Suprapubic skin (tissue), 4 donors: Measurements from ENCODE around the gene RTL5. TPM values are rescaled to one million over a fixed set of nuclear protein-coding genes. Genes with fewer than 3 reads are reported as not detected.

Experiments
- DNase-seq, 2 donors: peaks; one replicate each; pipeline ENCODE4 v3.0.0-alpha.2; 2019; ENCODE audit warnings: low spot score in 2 of 2
- H3K27ac ChIP-seq: fragments of 200-600 bp; sonication (generic); one replicate; pipeline ENCODE4 v1.5.1; 2019
- H3K27me3 ChIP-seq: fragments of 200-600 bp; sonication (generic); one replicate; pipeline ENCODE4 v1.5.1; 2019
- H3K36me3 ChIP-seq: fragments of 200-600 bp; sonication (generic); one replicate; pipeline ENCODE4 v1.5.1; 2019
- H3K4me1 ChIP-seq: fragments of 200-600 bp; sonication (generic); one replicate; pipeline ENCODE4 v1.5.1; 2019
- H3K4me3 ChIP-seq: fragments of 200-600 bp; sonication (generic); one replicate; pipeline ENCODE4 v1.5.1; 2019; ENCODE audit warnings: mild to moderate bottlenecking
- H3K9me3 ChIP-seq: fragments of 200-600 bp; sonication (generic); one replicate; pipeline ENCODE4 v1.5.1; 2019
- EP300 ChIP-seq: sonication (generic); formaldehyde crosslinking; IDR thresholded peaks from one replicate; pipeline ENCODE4 v1.6.1; 2017; ENCODE audit warnings: antibody characterized with exemption
- POLR2A ChIP-seq, 2 donors: fragments of 450-650 bp; IDR thresholded peaks; one replicate each; pipeline ENCODE4 v1.6.1; 2017; ENCODE audit warnings: antibody characterized with exemption in 2 of 2, mild to moderate bottlenecking in 2 of 2, moderate library complexity in 2 of 2
- POLR2AphosphoS5 ChIP-seq, 3 donors: sonication (generic); formaldehyde crosslinking; IDR thresholded peaks; one replicate each; pipeline ENCODE4 v1.6.1; 2017; ENCODE audit warnings: antibody characterized with exemption in 3 of 3
- WGBS: methylation state at CpG from one replicate; pipeline ENCODE4 v1.1.5; 2018; 5-methylcytosine and 5-hydroxymethylcytosine counted together
- total RNA-seq, 4 donors: library from RNA; depleted of rRNA; stranded (reverse); fragments of >200 nt; gene quantifications; one replicate each; pipeline ENCODE4 v1.1.0, GENCODE V29; 2016
- TF ChIP-seq, protein P1 (sequence below), 2 donors: fragments of 200-600 bp in 1 of 2; fragments of 450-650 bp in 1 of 2; sonication (generic) in 1 of 2; IDR thresholded peaks; one replicate each; pipeline ENCODE4 v1.5.1; 2016 to 2019; ENCODE audit warnings: antibody characterized with exemption in 2 of 2, mild to moderate bottlenecking in 1 of 2, moderate library complexity in 1 of 2

RTL5 gene
- total RNA-seq, 4 donors from 2014 or later = 1.2 to 2.4 (median 1.3) TPM

DNA sequence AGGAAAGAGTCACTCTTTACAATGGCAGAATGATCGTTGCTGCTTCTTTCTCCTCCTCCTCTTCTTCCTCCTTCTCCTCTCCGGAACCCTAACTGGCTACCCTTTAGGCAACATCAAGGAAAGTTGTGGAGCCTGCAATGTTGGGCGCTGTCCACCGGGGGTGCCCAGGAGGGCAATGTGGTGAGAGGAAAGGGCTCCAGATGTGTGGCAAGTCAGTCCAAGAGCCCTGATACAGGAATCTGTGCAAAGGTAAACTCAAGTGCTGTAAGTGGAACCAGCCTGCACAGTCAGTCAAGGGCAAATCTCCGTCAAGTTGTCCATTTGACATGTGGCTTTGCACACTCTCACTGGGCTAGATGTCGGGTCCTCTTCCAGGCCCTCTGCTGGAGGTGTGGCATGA, 2.8 kb downstream of the RTL5 start:
- 64% methylated on average over 6 of the region's 6 CpGs for WGBS
- TF ChIP-seq POLR2AphosphoS5 (IDR thresholded peaks at IDR 0.05) (no peak), EP300 (no peak), POLR2A (IDR thresholded peaks at IDR 0.05) (no peak)
- TF ChIP-seq, protein P1, sequence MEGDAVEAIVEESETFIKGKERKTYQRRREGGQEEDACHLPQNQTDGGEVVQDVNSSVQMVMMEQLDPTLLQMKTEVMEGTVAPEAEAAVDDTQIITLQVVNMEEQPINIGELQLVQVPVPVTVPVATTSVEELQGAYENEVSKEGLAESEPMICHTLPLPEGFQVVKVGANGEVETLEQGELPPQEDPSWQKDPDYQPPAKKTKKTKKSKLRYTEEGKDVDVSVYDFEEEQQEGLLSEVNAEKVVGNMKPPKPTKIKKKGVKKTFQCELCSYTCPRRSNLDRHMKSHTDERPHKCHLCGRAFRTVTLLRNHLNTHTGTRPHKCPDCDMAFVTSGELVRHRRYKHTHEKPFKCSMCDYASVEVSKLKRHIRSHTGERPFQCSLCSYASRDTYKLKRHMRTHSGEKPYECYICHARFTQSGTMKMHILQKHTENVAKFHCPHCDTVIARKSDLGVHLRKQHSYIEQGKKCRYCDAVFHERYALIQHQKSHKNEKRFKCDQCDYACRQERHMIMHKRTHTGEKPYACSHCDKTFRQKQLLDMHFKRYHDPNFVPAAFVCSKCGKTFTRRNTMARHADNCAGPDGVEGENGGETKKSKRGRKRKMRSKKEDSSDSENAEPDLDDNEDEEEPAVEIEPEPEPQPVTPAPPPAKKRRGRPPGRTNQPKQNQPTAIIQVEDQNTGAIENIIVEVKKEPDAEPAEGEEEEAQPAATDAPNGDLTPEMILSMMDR (IDR thresholded peaks at IDR 0.05) = peak; percentile 7 to 32
- no peak overlapping the region for H3K4me3 ChIP-seq
- H3K4me1 ChIP-seq = peaks cover 40% of the 10 kb centered on the region
- DNase-seq = no peak
- H3K9me3 ChIP-seq = no peaks in the 10 kb centered on the region
- no peak overlapping the region for H3K27ac ChIP-seq
- H3K27me3 ChIP-seq = no peaks in the 10 kb centered on the region
- H3K36me3 ChIP-seq = no peaks in the 10 kb centered on the region

DNA sequence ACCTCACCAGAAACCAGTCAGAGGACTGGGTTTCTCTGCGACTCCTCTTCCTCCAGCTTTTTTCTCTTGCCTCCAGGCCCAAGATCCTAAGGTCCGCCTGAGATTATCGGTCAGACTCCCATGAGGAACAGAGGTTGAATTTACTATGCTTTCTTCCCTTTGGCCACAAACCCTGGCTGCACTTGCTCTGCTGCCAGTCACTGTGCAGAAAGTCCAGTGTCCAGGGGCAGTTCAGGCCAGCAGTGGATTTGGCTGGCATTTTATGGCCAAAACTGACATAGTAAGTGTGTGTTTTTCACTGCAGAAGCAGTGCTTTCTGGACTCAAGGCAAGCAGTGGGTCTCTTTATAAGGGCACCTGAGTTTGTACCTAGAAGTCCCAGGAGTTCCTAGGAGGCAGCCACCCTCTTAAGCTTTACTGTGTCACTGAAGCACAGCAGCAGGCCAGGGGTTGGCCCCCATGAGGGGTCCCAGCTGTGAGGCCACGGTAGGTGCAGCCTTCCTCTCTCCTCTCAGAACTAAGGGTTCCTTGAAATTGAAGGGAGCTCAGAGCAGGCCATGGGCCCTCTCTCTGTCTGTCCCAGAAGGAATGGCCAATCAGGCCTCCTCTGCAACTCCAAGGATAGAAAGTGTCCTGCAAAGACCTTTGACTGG, 3.4 kb downstream of the RTL5 start:
- DNase-seq = no peak
- 76% methylated on average over 4 of the region's 4 CpGs for WGBS
- no peak overlapping the region for H3K27ac ChIP-seq
- no peak overlapping the region for H3K4me3 ChIP-seq
- H3K4me1 ChIP-seq = peaks cover 45% of the 10 kb centered on the region
- H3K36me3 ChIP-seq = no peaks in the 10 kb centered on the region
- H3K9me3 ChIP-seq = no peaks in the 10 kb centered on the region
- no peaks in the 10 kb centered on the region for H3K27me3 ChIP-seq
- TF ChIP-seq, protein P1 (IDR thresholded peaks at IDR 0.05) = no peak
- TF ChIP-seq EP300 = no peak
- no peak for TF ChIP-seq POLR2AphosphoS5 (IDR thresholded peaks at IDR 0.05)
- no peak for TF ChIP-seq POLR2A (IDR thresholded peaks at IDR 0.05)

DNA sequence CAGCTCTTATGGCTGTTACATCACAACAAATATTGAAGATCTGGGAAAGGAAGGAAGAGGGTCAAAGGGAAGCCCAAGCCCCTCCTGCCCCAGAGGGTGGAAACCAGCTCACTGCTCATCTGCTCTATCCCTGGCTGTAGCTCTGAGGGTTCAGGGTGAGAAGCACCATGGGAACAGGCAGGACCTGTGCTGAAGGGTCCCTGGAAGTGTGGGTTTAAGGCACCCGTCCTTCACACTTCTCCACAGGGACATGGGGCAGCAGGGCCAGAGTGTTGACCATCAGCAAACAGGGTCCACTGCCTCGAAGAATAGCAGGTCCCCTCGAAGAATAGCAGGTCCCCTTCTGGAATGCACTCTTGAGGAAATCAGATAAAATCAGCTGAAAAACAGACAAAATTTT, 4.4 kb downstream of the RTL5 start:
- Histone ChIP-seq H3K36me3 (no peaks in the 10 kb centered on the region), H3K4me3 (no peak overlapping the region), H3K27me3 (no peaks in the 10 kb centered on the region), H3K4me1 (peaks cover 51% of the 10 kb centered on the region), H3K27ac (no peak overlapping the region), H3K9me3 (no peaks in the 10 kb centered on the region)
- DNase-seq = no peak
- WGBS = 52% methylated on average over 3 of the region's 3 CpGs
- TF ChIP-seq EP300 = no peak
- TF ChIP-seq, protein P1 (IDR thresholded peaks at IDR 0.05) = no peak
- no peak for TF ChIP-seq POLR2AphosphoS5 (IDR thresholded peaks at IDR 0.05)
- TF ChIP-seq POLR2A (IDR thresholded peaks at IDR 0.05) = no peak

DNA sequence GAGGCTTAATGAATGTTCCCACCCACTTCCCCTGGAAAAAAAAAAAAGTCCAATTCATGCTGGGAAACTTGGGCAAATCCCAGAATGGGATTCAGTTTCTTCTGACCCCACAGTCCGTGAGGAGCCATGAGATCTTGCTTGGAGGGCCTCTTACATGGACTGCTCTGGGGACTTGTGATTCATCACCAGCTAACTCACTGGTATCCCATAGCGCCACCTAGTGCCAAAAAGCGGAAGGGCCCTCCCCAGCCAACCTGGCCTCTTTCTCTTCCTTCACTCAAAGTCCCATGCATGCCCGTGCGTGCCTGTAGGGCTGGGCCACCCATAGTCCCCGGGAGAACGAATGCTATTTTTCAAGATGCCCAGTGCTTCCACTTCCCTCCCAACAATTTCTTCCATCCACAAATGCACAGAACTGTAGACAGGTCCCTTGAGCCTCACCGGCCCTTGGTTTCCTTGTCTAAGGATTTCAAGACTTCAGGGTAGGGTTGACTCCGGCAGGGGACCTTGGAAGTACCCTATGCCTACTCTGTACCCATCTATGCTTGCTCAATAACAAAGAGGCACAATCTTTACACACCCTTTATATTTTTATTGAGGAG, 5.1 kb downstream of the RTL5 start:
- H3K4me1 ChIP-seq = peaks cover 54% of the 10 kb centered on the region
- no peaks in the 10 kb centered on the region for H3K9me3 ChIP-seq
- H3K4me3 ChIP-seq = no peak overlapping the region
- WGBS = 20% methylated on average over 9 of the region's 9 CpGs
- no peak for TF ChIP-seq EP300
- peak in 1 of 3 donors; percentile 15 for TF ChIP-seq POLR2AphosphoS5 (IDR thresholded peaks at IDR 0.05)
- TF ChIP-seq, protein P1 (IDR thresholded peaks at IDR 0.05) = peak; percentile 48 to 78
- TF ChIP-seq POLR2A (IDR thresholded peaks at IDR 0.05) = no peak
- H3K36me3 ChIP-seq = no peaks in the 10 kb centered on the region
- H3K27me3 ChIP-seq = no peaks in the 10 kb centered on the region
- DNase-seq = peak; percentile 89 to 93
- H3K27ac ChIP-seq = no peak overlapping the region

DNA sequence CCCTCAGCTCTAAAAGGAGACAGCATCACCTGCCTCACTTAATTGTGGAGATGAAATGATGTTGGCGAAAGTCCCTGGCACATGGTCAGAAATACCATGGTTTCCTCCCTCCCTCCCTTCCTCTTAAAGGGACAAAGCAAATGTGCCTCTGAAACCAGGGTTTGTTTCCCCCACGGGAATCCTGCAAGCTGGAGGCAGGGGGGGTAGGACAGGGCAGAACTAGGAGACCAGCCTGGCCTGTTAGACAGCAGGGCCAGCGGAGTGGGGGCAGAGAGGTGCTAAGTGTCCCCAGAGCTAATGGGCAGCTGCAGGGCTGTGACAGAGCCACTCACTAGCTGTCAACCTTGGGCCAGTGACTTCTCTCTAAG, 5.7 kb downstream of the RTL5 start:
- TF ChIP-seq, protein P1 (IDR thresholded peaks at IDR 0.05) = no peak
- no peak for TF ChIP-seq POLR2A (IDR thresholded peaks at IDR 0.05)
- TF ChIP-seq POLR2AphosphoS5 (IDR thresholded peaks at IDR 0.05) = no peak
- no peak for TF ChIP-seq EP300
- 39% methylated on average over 3 of the region's 3 CpGs for WGBS
- H3K27me3 ChIP-seq = no peaks in the 10 kb centered on the region
- peak overlapping the region; percentile 34 for H3K27ac ChIP-seq
- DNase-seq = no peak
- no peaks in the 10 kb centered on the region for H3K36me3 ChIP-seq
- H3K4me1 ChIP-seq = peaks cover 52% of the 10 kb centered on the region
- H3K4me3 ChIP-seq = no peak overlapping the region
- no peaks in the 10 kb centered on the region for H3K9me3 ChIP-seq
